Measurements from ENCODE around the gene UGT1A7.

Gene UGT1A7

DNA sequence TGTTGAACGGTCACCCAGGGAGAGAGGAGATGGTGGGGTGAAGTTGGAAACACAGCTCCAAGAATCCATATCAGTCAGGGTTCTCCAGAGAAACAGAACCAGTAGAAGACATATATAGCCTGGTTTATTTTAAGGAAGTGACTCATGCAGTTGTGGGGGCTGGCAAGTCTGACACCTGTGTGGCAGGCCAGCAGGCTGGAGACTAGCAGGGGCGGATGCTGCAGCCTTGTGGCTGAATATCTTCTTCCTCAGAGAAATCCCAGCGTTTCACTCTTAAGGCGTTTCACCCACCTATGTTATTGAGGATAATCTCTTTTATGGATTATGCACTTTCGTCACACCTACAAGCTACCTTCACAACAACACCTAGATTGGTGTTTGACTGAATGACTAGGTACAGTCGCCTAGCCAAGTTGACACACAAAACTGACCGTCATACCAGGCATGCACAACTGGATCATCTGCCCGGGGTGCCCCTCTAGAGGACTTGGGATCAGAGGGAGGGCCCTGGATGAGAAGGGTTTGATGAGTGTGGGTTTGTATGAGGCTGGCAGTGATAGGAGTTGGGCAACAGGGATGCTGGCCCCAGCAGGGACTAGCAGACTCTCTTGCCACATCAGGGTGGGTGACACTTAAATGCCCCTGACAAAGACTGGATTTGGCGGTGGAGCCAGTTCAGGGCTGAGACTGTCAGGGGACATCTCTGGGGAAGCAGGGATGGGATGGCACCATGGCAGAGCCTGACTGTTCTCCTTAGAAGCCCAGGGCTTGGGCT, 119.8 kb downstream of the UGT1A7 start:
- DNase-seq: no peak

DNA sequence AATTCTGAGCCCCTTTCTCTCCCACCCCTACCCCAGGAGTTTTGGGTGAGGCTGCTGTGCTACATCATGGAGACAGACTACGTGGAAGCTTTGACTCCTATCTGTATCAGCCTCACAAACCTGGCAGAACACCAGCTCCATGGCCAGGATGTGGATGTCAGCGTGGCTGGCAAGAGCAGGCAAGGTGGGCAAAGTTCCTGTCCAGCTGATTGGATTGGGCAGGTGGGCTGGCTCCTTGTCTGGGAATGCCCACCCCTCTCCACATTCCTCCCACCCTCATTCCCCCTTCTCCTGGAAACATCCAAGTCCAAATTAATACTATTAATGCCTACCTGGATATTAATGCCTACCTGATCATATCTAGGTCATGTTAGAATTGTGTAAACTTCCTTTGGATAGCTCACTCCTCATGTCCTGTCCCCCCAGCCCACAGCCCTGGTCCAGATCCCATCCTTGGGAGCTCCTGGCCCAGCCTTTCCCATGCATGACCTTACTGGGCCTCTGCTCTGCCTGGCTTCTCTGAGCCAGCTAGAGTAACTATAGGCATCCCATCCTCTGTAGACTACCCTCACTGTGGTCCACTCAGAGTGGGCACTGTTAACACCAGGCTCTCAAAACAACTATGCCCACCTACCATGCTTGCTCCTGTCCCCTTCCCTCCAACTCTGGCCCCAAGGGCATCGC, 120.6 kb downstream of the UGT1A7 start:
- no peak for DNase-seq

DNA sequence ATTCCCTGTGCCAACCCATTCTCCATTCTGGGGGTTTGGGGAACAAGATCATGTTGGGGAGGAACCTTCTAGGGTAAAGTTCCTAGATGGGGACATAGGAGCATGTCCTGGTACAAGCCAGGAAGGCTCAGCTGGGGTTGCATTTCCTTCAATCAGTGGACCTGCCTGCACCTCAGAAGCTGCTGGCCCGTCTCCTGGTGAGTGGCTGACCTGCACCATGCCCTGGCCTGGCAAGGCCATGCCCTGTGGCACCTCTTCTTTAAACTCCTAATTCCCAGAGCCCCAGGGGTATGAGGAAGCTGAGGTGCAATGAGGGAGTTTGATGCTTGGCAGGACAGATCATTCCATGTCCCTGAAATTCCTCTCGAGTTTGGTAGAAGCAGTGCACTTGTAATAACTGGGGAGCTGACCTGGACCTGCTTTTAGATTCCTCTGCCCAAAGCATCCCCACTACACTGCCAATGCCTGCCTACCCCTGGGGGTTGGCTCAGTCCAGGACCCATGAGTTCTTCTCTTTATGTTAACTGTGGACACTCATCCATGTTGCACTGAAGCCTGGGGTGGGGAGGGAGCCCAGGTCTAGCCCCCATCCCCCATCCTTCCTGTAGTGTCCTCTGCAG, 121.7 kb downstream of the UGT1A7 start:
- no peak for DNase-seq

- no peak for DNase-seq
Measured at GRCh38 chr2:233803994-233804393, 122.3 kb downstream of the UGT1A7 start.

GRCh38 chr2:233807215-233807865, 125.6 kb downstream of the UGT1A7 start:
- DNase-seq: no peak

GRCh38 chr2:233807966-233808935, 126.5 kb downstream of the UGT1A7 start:
- DNase-seq: no peak

DNA sequence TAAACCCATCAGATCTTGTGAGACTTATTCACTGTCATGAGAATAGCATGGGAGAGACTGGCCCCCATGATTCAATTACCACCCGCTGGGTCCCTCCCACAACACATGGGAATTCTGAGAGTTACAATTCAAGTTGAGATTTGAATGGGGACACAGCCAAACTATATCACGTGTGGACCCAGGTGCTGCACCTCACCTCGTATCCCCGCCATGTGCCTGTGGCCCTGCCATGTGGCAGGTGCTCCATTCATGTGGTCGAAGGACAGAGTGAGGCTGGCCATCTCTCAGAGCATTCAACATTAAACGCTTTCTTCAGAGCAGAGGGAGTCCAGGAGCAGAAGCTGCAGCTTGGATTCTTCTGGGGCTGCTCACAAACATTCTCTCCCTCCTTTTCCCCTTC, 128.7 kb downstream of the UGT1A7 start:
- no peak for DNase-seq

GRCh38 chr2:233811087-233811486, 129.4 kb downstream of the UGT1A7 start:
- no peak for DNase-seq

- DNase-seq: no peak
Measured at GRCh38 chr2:233811732-233812131, 130.0 kb downstream of the UGT1A7 start.

- DNase-seq: no peak
Measured at GRCh38 chr2:233813236-233814055, 131.7 kb downstream of the UGT1A7 start.

- DNase-seq: no peak
Measured at GRCh38 chr2:233814056-233814835, 132.5 kb downstream of the UGT1A7 start.

DNA sequence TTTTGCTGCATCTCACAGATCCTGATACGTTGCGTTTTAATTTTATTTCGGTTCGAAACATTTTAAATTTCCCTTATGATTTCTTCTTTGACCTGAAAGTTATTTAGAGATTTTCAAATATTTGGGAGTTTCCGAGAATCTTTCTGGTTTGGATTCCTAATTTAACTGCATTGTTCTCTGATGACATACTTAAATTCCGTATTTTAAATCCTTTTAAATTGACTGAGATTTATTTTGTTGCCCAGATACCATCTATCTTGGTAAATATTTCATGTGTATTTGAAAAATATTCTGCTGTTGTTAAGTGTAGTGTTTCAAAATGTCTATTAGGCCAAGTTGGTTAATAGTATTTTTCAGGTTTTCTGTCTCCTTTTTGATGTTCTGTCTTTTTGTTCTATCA, 134.2 kb downstream of the UGT1A7 start:
- no peak for DNase-seq

DNA sequence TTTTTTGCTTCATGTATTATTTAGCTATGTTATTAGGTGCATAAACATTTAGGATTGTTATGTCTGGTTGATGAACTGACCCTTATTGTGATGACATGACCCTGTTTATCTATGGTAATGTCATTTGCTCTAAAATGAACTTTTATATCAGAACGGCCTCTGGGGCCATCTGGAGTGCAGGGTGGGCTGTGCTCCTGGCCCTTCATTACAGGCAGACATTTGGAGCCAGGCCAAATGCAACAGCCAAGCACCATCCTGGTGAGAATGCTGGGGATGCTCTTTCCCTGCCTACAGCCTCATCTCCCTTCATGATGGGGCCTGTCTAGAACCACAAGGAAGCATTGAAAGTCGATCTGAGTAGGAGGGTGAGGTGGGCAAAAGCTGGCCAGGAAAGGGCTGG, 134.6 kb downstream of the UGT1A7 start:
- no peak for DNase-seq

DNA sequence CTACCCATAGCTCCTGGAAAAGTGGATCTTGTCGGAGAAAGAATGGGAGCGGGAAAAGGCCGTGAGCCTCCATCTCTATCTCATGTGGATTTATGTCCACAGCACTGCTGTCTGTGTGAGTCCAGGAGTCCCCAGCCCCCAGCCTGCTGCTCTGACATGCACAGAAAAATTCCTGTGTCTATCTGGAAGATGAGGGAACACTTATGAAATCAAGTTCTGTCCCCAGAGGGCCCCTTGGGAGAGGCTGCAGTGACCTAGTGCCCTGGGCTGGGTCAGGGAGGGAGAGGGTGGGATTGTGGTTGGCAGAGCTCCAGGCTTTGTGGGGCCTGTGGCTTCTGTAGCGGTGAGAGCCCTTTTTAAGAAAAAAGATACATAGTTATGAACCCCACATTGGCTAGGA, 135.1 kb downstream of the UGT1A7 start:
- DNase-seq: no peak

- no peak for DNase-seq
Measured at GRCh38 chr2:233817361-233817911, 135.7 kb downstream of the UGT1A7 start.

GRCh38 chr2:233817995-233818638, 136.4 kb downstream of the UGT1A7 start:
- no peak for DNase-seq

DNA sequence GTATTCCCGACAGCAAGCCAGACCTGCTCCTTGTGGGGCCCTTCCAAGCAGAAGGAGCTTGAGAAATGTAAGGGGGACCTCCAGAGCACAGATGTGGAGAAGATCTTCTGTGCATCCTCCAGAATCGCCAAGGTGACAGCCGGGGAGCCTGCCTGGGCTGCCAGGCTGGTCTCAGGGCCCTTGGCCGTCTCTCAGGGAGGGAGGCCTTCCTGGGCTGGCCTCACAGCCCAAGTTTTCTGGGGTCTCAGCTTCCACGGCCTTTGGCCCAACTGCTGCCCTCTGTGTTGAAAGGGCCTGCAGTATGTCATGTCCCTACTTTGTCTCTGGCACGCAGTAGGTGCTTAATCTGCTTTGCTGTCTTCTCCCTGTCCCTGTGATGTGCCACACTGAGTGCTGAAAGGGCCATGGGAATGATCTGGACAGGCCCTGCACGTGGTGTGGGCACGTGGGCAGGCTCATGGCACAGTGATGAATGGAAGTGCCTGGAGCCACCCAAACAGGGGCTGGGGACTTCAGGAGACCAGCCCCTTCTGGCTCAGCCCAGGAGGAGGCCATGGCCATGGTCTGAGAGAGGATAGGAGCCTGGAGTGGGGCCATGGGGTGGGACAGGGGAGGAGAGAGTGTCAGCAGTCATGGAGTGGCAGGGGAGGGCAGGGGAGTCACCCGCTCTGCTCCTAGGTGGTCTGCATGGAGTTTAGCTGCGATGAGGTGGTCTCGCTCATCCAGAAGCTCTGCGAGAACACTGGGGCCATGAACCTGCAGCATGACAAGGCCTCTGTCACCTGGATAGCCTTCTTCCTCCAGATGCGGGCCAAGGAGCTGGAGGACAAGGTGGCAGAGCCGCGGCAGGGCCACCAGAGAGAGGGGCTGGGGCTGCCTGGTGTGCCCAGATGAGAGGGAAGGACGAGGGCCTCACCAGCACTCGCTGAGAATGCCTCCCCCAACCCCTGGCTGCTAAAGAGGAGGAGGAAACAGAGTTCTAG, 137.2 kb downstream of the UGT1A7 start:
- no peak for DNase-seq
